Measurements from ENCODE around the gene RNF225. TPM values are rescaled to one million over a fixed set of nuclear protein-coding genes. Genes with fewer than 3 reads are reported as not detected.
A peak's percentile ranks its signal among the peaks of the same experiment; 100 is the strongest.
"Not testable (repeated sequence)": the region's sequence is repeated elsewhere in the genome, so short reads cannot be mapped to it uniquely, and the experiment has no call there.

RNF225 gene
- total RNA-seq, 2 experiments from 2014 or later = 1.7 to 2.1 TPM

DNA sequence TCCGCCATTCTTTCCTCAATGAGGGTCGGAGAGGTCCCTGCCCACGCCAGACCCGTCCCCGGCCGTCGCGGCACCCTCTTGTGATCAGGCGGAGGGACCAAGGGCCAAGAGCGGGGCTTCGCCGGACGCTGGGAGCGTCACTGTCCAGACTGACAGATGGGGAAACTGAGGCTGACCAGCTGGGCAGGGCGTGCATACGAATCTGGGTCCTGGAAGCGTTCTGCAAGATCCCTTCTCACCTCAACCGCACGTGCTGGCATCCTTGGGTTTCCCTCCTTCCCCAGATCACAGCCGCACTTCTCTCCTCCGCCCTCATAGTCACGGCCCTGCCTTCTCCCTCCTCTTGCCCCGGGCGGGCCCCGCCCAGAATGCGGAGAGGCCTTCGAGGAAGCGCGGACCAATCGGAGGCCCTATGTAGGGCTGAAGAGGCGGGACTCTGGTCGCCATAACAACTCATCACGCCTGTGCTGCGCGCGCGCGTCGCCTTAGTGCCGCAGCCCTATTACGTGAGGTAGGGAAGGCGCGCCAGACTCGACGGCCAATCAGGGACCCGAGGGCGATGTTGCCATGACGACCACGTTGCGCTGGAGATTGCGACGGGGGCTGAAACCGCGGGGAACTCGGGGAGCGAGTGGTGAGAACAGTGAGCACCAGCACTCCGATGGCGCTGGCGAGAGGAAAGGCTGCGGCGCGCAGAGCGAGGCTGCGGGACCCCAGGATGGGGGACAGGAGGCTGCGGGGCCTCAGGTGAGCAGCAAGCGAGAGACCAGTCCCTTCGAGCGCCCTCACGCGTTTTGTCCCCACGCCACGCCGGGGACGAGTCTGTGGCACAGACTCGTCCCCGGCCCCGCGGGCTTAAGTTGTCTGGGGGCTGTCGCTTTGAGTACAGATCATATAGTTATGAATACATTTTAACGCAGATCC is 5.7 kb downstream of the RNF225 start:
- peaks cover 9% of the 10 kb centered on the region for H3K36me3 ChIP-seq (ENCODE audit: insufficient read depth, low read length)
- peak overlapping the region; percentile 31 for H3K27ac ChIP-seq (ENCODE audit: low read depth, low read length, poor library complexity, severe bottlenecking)
- no TSS peak for BruUV-seq (replicated peaks)
- H3K79me2 ChIP-seq (ENCODE audit: insufficient read depth, low read depth, low read length) = no peaks in the 10 kb centered on the region
- H3K9me3 ChIP-seq (ENCODE audit: low read length) = no peaks in the 10 kb centered on the region
- no peaks in the 10 kb centered on the region for H3K9me2 ChIP-seq (ENCODE audit: insufficient read depth, low read length)
- peak overlapping the region; percentile 74 for H3K4me3 ChIP-seq (ENCODE audit: low read depth, low read length, poor library complexity, severe bottlenecking)
- H4K20me1 ChIP-seq (ENCODE audit: insufficient read depth, low read length) = no peaks in the 10 kb centered on the region
- peak overlapping the region; percentile 33; the same call in 1 of the 2 replicates for H2AFZ ChIP-seq (ENCODE audit: low read length)
- intact Hi-C loops (cut with micrococcal nuclease; ENCODE audit: unreplicated experiment) = no loop called here
- TF ChIP-seq, protein P1, sequence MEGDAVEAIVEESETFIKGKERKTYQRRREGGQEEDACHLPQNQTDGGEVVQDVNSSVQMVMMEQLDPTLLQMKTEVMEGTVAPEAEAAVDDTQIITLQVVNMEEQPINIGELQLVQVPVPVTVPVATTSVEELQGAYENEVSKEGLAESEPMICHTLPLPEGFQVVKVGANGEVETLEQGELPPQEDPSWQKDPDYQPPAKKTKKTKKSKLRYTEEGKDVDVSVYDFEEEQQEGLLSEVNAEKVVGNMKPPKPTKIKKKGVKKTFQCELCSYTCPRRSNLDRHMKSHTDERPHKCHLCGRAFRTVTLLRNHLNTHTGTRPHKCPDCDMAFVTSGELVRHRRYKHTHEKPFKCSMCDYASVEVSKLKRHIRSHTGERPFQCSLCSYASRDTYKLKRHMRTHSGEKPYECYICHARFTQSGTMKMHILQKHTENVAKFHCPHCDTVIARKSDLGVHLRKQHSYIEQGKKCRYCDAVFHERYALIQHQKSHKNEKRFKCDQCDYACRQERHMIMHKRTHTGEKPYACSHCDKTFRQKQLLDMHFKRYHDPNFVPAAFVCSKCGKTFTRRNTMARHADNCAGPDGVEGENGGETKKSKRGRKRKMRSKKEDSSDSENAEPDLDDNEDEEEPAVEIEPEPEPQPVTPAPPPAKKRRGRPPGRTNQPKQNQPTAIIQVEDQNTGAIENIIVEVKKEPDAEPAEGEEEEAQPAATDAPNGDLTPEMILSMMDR (conservative IDR thresholded peaks at IDR 0.05; ENCODE audit: low read length) = peak; percentile 33; the same call in 1 of the 2 replicates
- no peak for TF ChIP-seq EZH2phosphoT487 (IDR thresholded peaks at IDR 0.05; ENCODE audit: borderline replicate concordance, low read depth, low read length)
- CTCF ChIA-PET (ENCODE audit: unreplicated experiment) = no interaction called here
- peak overlapping the region; percentile 79 for H3K4me2 ChIP-seq (ENCODE audit: low read length)
- peaks cover 12% of the 10 kb centered on the region for H3K4me1 ChIP-seq (ENCODE audit: insufficient read depth, low read length, poor library complexity, severe bottlenecking)
- POLR2A ChIA-PET = no interaction called here
- DNase-seq (ENCODE audit: low spot score) = peak; percentile 99

DNA sequence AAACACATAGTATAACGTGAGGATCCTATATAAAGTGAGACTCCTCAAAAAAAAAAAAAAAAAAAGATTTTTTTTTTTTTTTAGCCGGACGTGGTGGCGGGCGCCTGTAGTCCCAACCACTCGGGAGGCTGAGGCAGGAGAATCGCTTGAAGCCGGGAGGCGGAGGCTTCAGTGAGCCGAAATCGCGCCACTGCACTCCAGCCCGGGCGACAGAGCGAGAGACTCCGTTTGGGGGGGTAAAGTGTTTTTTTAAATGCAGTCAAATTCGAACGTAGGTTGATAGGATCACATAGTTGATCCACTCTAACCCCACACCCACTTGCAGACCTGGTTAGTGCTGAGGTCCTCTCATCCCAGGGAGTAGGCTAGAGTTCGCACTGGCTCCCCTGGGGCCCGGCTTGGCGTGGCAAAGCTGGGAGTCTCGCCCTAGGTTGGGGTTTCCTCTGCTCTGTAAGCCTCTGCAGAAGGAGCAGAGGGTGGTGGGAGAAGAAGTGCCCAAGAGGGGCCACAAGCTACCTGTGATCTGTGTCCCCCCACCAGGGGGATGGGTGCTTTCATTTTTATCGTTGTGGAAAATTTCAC is 6.5 kb downstream of the RNF225 start:
- no peaks in the 10 kb centered on the region for H4K20me1 ChIP-seq (ENCODE audit: insufficient read depth, low read length)
- peak overlapping the region; percentile 74 for H3K4me3 ChIP-seq (ENCODE audit: low read depth, low read length, poor library complexity, severe bottlenecking)
- peaks cover 6% of the 10 kb centered on the region for H3K36me3 ChIP-seq (ENCODE audit: insufficient read depth, low read length)
- no TSS peak for BruUV-seq (replicated peaks)
- H3K4me1 ChIP-seq (ENCODE audit: insufficient read depth, low read length, poor library complexity, severe bottlenecking) = peaks cover 13% of the 10 kb centered on the region
- POLR2A ChIA-PET = interaction anchor here (1.0 kb wide), 1 partner anchor 14 kb away, joined by 4 read pairs; no protein-coding TSS in a partner anchor
- peak overlapping the region; percentile 31 for H3K27ac ChIP-seq (ENCODE audit: low read depth, low read length, poor library complexity, severe bottlenecking)
- no peak for DNase-seq (ENCODE audit: low spot score)
- H3K9me3 ChIP-seq (ENCODE audit: low read length) = no peaks in the 10 kb centered on the region
- no peaks in the 10 kb centered on the region for H3K9me2 ChIP-seq (ENCODE audit: insufficient read depth, low read length)
- CTCF ChIA-PET (ENCODE audit: unreplicated experiment) = no interaction called here
- peak overlapping the region; percentile 33; the same call in 1 of the 2 replicates for H2AFZ ChIP-seq (ENCODE audit: low read length)
- H3K4me2 ChIP-seq (ENCODE audit: low read length) = peak overlapping the region; percentile 79
- H3K79me2 ChIP-seq (ENCODE audit: insufficient read depth, low read depth, low read length) = no peaks in the 10 kb centered on the region
- TF ChIP-seq EZH2phosphoT487 (IDR thresholded peaks at IDR 0.05; ENCODE audit: borderline replicate concordance, low read depth, low read length) = no peak
- TF ChIP-seq, protein P1 (conservative IDR thresholded peaks at IDR 0.05; ENCODE audit: low read length) = no peak
- intact Hi-C loops (cut with micrococcal nuclease; ENCODE audit: unreplicated experiment) = no loop called here

DNA sequence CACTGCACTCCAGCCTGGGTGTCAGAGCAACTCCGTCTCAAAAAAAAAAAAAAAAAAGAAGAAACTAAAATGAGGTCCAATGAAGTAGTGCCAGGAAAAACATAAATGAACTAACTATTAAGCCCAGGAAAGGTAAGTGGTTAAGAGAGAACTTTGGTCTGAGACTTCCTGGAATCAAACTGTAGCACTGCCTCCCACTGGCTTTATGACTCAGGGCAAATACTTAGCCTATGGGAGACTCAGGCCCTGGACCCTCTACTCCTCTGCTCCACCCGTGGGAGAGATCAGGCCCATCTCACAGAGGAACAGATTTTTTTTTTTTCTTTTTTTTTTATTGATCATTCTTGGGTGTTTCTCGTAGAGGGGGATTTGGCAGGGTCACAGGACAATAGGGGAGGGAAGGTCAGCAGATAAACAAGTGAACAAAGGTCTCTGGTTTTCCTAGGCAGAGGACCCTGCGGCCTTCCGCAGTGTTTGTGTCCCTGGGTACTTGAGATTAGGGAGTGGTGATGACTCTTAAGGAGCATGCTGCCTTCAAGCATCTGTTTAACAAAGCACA is 8.5 kb downstream of the RNF225 start:
- peaks cover 21% of the 10 kb centered on the region for H3K4me1 ChIP-seq (ENCODE audit: insufficient read depth, low read length, poor library complexity, severe bottlenecking)
- H3K36me3 ChIP-seq (ENCODE audit: insufficient read depth, low read length); CTCF ChIA-PET (ENCODE audit: unreplicated experiment); H3K27ac ChIP-seq (ENCODE audit: low read depth, low read length, poor library complexity, severe bottlenecking); H3K4me2 ChIP-seq (ENCODE audit: low read length); H3K79me2 ChIP-seq (ENCODE audit: insufficient read depth, low read depth, low read length); H3K9me2 ChIP-seq (ENCODE audit: insufficient read depth, low read length); intact Hi-C loops (cut with micrococcal nuclease; ENCODE audit: unreplicated experiment); H4K20me1 ChIP-seq (ENCODE audit: insufficient read depth, low read length); DNase-seq (ENCODE audit: low spot score); H3K4me3 ChIP-seq (ENCODE audit: low read depth, low read length, poor library complexity, severe bottlenecking); POLR2A ChIA-PET; H3K9me3 ChIP-seq (ENCODE audit: low read length); H2AFZ ChIP-seq (ENCODE audit: low read length): not testable (repeated sequence)
- BruUV-seq (replicated peaks) = TSS peak; percentile 40

All from OCI-LY7 (cell line).